NCI-H1694 treated with DMSO at 0.1 percent for 48 hours (cell line): ENCODE measurements around the gene MED13L.

ENCODE experiments used
- DNase-seq: peaks from one replicate; lab custom pipeline; 2025; lab: John Stamatoyannopoulos, UW

MED13L gene

DNA sequence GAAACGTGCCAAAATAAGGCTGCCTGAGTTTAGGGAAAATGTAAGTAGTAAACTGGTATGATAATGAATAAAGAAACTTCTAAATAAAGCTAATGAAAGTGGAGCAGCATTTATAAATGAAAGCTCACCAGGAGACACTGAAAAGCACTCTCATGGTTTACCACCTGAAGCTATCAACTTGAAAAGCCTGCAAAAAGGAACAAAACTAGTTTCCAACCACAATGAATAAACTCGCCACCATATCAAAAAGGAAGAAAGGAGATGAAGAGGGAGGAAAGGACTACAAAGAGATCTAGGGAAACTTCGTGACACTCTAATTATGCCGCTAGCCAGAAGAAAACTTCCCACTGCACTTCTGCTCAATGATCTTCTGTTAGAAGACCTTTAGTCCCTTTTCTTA, 66.7 kb downstream of the MED13L start:
- no peak for DNase-seq

DNA sequence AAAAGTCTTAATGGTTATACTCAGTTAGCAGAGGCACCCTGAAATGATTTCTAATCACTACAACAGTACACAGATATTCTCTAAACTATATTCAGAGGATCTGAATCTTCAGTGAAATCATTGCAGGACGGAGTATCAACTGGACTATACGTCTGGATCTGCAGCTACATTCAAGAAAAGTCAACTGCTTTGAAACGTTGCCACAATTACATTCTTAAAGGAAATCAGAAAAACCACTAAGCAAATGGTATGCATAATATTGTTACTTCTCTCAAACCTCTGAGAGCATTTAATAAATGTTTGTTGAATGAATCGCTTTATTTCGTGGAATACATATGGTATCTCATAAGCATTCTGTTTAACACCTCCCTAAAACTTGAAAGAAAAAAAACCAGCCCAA, 67.4 kb downstream of the MED13L start:
- DNase-seq = no peak

DNA sequence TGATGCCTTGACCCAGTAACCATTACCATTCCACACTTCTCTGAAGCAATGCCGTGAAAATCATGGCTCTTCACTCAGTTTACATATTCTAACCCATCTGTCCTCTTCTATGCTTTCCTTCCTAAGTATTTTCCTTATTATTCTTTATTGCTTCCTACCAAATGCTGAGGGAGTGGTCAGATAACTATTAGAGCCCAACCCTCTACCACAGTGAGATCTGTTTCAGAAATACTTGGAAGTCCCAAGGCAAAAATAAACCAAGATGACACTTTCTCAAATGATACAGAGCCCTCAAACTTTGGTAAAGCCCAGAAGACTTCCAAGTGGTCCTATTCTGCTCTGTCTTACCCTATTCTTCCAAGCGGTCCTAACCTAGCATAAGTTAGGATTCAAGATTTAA, 68.0 kb downstream of the MED13L start:
- no peak for DNase-seq

DNA sequence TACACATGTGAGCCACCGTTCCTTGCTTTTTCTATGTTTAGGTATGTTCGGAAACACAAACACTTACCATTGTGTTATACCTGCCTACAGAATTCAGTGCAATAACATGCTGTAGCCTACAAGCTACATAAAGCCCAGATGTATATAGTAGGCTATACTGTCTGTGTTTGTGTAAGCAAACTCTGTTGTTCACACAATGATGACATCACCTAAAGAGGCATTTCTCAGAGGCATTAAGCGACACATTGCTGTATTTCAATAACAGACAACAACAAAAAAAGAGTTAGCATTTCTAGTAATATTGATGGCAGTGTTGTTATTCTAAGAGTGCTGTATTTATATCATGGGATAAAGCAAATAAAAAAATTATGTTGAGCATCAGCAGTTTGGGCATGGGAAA, 70.2 kb downstream of the MED13L start:
- DNase-seq = no peak

DNA sequence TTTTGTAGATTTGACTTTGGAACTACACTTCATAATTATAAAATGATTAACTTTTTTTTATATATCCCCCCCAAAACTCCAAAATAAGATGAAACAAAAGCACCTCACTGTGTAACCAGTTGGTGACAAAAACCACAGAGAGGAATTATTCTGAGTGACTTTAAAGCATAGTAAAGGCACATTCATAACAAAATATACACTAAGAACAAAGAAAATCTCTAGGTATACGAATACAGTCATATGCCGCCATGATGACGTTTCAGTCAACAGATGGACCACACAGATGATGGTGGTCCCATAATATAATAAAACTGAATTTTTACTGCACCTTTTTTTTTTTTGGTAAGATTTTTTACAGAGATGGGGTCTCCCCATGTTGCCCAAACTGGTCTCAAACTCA, 70.7 kb downstream of the MED13L start:
- no peak for DNase-seq

DNA sequence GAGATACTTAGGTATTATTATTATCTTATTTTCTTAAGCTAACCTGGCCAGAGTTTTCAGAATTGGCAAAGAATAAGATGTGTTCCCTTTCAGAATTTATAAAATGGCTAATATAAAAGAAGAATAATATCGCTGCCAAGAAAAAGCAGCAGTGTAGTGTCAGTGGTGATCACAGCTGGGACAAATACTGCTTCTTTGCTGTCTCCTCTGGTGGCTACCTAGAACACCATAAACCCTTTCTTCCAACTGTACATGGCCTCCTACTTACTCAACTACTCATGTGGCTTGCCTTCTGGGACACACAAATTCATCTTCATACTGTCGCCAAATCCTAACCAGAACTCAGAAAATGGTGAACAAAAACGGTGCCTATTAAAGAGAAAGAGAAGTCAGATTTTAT, 72.7 kb downstream of the MED13L start:
- DNase-seq = no peak

DNA sequence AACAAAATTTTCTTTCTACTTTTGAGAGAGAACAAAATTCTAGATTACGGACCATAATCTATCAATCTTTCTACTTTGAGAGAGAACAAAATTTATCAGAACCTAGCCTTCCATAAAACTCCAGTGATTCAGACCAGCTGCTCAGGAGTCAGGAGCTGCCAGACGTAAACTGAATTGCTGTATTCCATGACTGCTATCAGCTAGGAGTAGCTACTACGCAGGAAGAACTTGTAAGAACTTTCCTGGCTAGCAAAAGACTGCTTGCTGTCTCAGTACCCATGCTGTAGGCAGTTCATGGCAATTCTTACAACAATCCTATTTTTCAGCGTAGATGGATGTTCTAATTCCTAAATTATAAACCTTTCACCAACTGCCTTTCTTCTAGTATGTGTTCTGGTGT, 73.3 kb downstream of the MED13L start:
- no peak for DNase-seq

DNA sequence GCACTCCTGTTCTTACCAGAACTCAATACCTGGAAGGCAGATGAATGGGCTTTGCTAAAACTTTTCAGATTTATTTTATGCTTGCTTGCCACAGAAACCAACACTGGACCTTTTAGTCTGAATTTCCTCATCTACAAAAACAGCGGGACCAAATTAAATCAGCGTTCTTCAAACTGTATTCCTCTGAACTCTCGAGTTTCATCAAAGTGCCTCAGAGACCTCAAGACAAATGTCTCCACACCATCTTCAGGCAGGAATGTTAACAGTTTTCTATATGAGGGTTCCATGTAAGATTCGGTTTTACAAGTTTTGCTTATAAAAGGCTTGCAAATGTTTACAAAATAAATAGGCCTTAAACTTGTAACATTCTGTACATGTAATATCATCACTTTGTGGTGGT, 74.6 kb downstream of the MED13L start:
- DNase-seq = no peak

DNA sequence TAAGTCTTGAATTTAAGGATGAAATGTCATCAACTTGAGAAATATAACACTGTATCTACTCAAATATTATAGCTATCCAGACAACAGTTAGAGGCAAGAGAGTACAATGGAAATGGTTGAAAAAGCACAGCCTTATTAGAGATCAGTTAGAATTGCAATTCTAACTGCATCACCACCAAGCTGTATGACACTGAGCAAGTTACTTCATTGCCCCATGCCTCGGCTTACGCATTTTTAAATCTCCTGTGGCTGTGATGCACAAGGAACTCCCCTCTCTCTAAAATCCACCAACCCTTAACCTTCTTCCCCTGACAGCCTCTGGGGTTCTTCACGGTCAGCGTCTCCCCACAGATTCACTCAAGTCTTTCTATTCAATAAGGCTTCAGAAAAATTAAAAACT, 75.1 kb downstream of the MED13L start:
- no peak for DNase-seq

DNA sequence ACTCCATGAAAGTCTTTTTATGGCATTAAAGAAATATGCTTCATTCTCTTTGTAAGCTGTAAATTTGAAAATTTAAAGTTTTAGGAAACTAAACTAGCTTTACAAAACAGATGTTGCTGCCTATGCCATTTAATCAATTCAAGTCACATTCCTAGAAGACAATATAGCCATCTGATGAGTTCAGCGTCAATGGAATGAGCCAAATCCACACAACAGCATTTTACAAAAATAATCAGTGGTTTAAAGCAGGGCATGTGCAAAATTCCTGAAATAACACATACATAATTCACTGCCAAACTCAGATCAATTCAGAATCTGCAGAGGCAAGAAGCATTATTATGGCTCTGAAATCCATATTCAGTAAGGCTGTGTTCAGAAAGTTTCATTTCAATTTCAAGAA, 75.6 kb downstream of the MED13L start:
- no peak for DNase-seq

DNA sequence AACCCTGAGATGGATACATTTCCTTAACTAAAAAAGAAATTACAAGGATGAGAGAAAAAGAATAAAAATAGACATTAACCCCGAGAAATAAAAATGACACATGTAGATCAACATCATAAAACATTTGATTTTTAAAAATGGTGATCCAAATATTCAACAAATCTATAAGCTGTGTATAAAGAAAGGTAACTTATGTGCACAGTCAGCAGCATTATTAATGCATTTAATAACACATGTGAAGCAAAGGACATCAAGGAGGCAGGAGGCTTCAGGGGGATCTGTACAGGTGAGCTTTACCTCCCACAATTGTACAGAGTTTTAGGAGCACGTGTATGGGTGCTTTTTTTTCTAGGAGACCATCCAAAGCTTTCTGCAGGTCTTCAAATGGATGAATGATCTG, 76.1 kb downstream of the MED13L start:
- DNase-seq = no peak

DNA sequence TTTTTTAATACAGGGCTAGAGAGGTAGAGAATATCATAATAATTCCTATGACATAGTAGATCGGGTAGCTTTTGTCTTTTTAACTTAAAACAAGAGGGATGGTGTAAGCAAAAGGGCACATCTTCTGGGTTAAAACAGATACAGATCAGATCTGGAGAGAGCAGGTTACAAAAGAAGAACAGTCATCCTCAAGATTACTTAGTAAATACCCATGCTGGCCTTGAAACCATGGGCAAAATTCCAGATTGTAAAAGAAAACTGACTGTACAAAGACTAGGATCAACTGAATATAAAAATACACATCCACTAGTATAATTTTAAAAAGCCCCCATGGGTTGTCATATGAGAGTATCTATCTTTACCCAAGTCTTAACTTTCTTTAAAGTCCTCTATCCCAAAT, 76.7 kb downstream of the MED13L start:
- no peak for DNase-seq

DNA sequence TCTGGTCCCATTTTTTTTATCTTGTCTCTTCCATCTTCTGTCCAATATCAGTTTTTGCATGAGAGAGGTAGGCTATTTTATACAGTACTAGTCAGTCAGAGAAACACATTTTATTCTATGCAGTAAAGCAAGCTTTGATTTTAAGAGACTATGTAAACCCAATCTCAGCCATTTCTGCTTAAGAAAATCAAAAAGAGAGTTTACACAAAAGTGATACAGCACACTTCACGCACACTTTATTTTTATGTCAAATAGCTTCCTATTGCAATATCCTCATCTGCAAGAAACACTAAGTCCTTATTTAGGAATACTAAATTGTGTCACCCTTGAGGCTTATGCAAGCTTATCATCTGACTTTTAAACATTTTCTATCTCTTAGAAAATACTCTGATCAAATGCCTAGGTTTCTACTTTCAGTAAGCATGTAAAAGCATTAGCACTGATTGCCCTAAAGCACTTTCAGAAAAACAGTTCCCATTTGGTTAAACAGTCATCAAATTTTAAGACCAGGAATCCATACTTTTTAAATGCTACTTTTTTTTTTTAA, 78.3 kb downstream of the MED13L start:
- DNase-seq = no peak

DNA sequence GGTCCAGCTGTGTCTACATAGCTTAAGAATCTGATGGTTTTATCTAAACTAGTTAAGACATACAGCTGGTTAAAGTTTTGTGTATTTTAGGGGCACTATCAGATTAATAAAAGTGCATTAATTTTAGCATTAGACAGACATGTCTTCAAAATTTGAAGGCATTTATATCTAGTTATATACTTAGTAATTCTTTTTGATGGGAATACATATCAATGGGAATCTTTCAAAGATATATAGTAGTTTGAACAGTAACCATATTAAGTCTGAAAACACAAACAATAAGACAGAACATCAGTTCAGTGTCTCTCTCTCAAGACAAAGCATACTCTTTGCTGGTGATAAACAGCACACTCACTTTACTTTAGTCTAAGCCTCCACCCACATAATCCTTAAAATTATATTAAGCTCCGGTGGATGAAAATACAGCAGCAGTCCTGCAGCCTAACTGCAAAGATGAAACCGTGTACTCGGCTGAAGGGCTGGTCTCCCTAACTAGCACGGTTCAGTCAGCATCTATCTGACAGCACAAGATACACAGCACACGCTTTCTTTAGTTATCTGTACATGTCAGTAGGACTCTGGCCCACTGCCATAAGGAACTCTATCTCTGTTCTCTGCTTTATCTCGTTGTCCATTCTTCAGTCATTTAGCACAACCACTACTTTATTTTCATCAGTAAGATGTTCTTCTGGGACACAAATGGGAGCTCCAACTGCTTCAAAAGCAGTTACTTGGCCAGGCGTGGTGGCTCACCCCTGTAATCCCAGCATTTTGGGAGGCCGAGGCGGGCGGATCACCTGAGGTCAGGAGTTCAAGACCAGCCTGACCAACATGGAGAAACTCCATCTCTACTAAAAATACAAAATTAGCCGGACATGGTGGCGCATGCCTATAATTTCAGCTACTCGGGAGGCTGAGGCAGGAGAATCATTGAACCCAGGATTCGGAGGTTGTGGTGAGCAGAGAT, 80.5 kb downstream of the MED13L start:
- DNase-seq = no peak

DNA sequence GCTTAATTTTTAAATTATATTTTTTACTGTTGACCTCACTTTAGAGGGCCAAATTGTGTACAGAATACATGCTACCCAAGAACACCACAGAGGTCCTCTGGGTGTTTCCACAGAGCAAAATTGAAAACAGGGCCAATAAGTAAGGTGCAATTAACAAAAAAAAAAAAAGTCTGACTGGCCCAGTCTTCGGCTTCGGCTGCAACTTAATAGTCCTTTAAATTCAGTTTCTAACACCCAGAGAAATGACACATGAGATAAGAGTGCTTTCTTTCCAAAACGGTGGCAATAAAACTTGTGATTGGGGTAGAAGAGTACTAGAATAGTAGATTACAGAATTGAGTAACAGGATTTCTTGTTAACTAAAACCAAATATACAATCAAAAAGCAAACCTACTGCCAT, 81.3 kb downstream of the MED13L start:
- DNase-seq = no peak

DNA sequence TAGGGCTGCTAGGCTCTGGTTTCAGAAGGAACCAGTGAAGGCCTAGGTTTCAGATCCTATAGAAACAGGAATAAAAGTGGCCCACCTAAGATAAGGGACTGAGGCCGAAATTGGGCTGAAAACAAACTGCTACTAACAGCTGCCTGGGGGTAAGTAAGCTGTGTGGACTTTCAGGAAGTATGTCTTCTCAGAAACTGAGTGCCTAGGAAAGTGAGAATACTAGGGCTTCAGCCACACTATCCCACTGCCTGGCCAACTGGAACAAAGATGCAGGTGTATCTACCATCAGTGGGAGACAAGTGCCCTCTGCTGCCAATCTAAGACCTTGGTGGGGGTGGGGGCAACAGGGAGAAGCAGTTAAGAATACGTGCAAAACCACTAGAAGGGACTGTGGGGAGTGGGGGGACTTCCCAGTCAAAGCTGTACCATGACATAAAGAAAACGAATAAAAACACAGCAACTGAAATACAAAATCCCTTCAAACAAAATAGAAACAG, 82.5 kb downstream of the MED13L start:
- DNase-seq = no peak

DNA sequence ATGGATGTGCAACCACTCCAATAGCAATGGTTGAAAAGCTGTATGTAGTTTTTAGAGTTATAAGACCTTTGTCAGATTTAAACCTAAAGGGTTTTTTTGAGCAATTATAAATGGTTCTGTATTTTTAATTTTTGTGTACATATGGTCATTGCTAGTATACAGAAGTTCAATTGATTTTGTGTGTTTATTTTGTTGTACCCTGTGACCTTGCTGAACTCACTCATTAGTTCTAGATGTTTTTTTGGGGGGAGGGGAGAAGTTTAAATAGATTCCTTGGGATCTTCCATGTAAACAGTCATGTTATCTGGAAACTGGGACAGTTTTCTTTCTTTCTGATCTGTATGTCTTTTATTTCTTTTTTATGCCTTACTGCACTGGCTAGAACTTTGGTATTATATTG, 87.8 kb downstream of the MED13L start:
- DNase-seq = no peak

DNA sequence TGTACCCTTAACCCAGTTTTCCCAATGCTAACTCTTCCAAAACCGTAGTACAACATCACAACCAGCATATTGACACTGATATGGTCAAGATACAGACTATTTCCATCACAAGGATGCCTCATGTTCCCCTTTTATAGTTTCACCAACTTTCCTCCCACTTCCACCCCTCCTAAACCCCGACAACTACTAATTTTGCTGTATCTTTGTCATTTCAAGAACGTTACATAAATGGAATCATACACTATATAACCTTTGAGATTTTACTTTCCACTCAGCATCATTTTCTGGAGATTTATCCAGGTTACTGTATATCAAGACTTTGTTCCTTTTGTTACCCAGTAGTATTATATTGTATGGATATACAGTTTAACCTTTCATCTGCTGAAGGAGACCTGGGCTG, 88.9 kb downstream of the MED13L start:
- DNase-seq = no peak

DNA sequence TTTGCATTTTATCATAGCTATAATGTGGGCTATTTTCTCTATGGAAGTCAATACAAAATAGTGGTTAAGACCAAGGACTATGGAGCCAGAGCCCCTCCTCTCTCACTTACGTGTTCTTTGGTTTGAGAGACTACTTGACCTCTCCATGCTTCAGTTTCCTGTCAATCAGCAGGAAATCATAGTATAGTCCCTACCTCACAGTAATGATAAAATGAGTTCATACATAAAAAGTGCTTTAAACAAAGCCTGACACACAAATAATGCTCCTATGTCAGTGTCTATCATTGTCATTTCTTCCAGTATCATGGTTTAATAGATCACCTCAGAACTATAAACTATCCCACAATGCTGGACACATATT, 90.4 kb downstream of the MED13L start:
- no peak for DNase-seq

DNA sequence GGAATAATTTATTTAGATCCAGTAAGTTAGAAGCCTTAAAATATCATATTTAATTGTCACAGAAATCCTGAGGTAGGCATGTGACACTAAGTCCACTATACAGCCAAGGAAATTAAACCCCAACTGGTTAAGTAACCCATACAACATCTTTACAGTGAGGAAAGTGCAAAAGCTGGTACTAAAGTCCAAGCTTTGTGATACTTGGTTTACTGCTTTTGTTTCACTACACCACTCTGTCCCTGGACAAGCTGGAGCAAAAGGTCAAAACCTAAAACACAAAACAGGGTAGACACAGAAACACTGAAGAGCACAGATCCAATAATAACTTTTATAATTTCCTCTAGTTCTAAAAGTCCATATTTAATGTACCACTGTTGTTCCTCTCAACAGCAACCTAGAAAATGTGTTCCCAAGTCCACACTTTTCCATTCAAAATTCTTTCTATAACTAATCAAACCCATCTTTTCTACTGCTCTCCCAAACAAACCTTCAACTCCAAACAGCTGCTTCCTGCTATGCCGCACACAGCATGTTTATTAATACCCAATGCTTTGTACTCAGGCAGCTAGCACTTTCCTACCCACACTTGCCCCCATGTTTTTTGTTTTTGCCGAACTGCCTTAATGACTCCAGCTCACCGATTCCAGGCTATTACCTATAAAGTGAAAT, 90.9 kb downstream of the MED13L start:
- DNase-seq = no peak

DNA sequence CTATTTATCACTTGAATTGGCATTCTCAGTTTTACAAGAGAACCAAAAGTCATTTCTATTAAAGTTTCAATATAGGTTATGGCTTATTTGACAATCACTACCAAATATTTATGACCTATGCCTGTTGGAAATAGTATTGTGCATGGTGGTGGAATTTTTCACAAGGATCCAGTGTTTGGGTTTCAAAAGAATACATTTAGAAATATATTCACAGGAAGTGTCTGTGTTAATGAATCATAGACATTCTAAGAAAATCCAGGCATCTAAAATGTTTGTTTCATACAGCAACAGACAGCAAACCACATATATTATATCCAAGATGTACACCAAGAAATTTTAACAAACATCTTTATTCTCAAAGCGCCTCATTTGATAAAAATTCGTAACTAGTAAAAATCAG, 92.7 kb downstream of the MED13L start:
- no peak for DNase-seq

DNA sequence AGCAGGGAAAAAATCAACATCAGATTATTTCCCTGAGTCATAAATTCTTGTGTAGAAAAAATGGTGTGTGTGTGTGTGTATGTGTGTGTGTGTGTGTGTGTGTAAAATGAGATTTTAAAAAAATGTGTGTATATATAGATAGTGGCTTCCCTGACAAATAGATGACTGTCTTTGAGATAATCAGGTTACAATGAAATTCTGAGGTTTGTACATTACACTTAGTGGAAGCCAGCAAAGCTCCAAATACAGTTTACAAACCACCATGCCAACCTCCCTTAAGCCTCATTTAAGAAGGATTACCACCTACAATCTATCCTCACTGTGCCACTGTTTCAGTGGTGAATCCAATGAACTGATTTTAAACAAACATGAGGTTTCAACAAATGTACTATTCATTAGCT, 93.8 kb downstream of the MED13L start:
- DNase-seq = no peak

DNA sequence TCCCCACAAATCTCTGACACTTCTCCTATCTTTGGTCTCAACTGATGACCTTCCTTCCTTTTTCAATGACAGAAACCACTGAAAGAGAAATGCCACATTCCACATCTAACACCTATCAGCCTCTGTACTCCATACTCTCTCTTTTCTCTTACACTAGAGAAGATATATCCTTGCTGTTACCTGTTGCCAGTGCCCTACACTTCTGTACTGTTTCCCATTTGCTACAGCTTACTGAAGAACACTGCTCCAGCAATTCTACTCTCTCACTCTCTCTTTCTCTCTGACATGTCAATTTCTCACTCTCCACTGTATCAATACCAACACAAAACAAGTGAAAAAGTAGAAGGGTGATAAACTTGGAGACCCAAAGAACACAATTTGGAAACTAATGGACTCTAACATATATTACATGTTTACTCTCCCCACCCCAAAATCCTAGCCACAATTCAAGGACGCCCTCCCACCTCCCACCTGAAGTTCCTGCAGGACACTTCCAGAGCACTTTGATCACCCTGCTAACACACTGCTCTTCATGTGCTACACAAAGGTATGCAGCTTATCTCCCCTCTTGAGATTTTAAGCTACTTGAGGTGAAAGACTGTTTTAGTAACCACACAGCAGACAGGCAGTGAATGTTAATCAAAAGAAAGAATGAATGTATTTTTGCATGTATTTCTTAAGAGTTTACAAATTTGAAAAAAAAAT, 95.0 kb downstream of the MED13L start:
- DNase-seq = no peak
